Activated CD4-positive, alpha-beta T cell treated with anti-CD3 and anti-CD28 coated beads, Interleukin-2, amount 50 U/mL, for 1 hour (primary cell): ENCODE data around the gene RNF151.

Experiments used
- DNase-seq: peaks from one replicate; pipeline ENCODE4 v3.0.0-alpha.2; 2020

Gene RNF151

DNA sequence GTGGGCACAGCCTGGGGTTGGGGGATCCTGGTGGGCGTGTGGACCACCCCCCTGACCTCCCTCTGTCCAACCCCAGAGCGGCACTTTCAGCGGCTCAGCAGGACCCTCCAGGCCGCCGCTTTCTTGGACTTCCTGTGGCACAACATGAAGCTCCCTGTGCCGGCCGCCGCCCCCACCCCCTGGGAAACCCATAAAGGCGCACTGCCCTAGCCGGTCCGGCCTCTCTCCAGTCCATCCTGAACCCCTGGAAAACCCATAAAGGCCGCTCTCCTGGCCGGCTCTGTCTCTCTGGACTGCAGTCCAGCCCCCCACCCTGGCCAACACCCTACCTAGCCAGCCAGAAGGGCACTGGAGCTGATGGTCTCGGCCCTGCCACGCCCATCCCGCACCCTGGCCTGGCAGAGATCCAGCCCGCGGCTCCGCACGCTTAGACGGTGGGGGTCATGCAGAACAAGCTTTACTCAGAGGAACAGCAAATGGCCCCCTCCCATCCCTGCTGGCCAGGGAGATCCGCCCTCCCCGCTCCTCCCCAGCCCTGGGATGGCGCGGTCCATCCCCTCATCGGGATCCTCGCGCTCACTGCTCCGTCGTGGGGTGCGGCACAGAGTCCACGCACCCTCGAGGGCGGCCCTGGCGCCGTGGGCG is 11.9 kb downstream of the RNF151 start:
- DNase-seq, result no peak

DNA sequence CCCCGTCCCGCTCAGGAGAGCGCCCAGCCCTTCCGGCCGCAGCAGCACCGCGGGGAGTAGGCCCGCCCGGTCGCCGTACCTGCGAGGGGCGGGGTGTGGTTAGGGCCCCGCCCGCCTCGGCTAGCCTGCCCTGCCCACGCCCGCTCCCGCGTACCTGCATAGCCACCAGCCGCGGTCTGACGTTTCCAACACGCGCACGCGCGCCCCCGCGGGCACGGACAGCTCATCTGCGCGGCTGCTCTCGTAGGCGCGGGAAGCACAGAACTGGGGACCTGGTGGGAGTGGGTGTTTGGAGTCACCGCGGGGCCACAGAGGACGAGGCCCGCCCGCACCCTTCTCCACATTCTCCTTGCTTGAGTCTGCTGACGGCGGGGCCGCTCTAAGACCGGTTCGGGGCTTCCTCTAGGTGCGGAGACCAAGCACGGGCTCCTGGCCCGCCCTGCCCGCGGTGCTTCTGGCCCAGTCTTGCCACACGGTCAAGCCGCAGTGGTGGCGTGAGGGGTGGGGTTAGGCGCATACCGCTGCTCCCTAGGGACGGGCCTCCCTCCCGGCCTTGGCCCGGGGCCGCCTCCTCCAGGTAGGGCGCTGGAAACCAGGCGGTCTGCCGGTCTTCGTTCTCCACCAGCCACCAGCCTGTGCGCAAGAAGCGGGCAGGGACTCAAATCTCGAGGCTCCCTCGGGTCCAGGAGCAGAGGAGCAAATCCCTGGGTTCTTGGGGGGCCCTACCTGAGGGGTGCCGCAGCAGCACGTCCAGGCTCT is 12.8 kb downstream of the RNF151 start:
- peak; percentile 36 for DNase-seq

DNA sequence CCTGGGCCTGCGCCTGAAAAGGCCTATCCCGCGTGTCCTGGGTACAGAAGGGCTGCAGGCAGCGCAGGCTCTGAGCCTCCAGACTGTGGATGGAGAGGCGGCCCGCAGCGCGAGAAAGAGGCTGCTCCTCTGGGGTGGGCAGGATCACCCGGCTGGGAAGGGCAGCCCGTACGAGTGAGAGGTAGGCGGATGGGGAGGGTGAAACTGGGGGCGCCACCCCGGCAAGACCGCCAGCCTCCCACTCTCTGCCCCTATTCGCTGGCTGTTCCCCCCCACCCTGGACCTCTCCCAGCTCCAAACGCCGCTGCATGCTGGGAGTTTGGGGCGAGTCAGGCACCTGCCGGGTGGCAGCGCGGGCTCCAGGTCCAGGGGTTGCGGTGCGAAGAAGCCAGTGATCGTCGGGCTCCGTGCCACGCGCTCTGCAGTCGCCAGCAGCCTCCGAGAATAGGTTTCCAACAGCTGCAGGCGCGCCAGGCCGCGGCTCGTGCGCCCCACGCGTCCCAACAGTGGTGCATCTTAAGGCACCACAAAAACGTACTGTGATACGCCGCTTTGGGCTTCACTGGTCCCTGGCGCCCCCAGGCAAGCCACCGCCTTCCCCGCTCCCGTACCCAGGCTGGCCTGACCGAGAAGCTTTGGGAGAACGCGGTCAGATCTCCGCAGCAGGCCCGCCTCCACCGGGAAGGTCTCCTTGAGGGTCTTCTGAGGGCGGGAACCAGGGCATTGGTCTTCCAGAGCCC is 13.5 kb downstream of the RNF151 start:
- DNase-seq, result no peak

DNA sequence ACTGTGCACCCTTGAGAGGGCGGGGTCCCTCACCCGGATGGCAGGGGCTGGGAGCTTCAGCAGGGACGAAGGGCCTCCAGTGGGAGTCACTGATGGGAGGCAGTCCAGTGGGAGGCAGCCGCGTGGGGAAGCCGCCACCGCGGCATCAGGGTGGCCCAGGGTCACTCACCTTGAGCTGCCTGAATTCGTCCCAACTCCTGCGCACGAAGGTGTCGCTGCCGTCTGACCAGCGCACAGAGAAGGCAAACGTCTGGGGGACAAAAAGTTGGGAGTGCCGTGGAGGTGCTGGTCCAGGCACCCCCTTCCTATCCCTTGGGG is 14.1 kb downstream of the RNF151 start:
- DNase-seq, result no peak

DNA sequence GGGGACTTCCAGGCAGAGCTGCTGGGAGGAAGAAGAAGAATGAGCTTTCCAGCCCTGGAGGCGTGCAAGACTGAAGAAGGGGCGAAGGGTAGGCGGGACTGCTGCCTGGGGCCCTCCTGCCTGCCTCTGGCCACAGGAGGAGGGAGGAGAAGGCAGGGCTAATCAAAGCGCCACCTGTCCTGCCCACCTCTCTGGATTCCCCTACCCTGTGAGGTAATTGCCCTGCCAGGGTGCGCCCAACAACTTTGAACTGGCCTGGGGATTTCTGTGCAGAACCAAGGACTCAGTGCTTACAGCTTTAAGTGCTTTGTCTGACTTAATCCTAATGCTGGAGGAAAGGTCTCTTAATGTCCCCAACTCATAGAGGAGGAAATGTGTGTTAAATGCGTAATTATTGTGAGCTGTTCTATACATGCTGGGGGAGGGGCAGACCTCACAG is 14.8 kb downstream of the RNF151 start, which contains the start of gene NOXO1:
NOXO1 (minus strand) TSS at position 72 of the 439 bp plus-strand sequence. CDS start 290 bp downstream, outside the sequence.
- DNase-seq, result no peak

DNA sequence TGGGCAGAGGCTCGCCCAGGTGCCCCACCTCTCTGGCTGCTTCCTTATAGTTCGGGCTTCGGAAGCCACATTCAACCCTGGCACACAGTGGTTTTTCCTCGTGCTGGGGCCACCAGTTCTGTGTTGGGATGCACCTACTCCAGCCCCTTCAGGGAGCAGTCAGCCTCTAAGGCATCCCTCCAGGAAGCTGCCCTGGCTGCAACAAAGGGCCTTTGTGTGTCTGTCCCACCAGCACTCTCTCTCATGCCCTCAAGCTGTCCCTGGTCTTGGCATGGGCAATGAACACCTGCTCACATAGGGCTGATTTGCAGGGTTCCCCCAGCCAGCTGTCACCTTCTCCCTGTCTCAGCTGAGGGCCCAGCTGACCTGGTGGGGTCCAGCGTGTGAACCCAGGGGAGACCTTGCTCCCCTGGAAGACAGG is 15.4 kb downstream of the RNF151 start:
- DNase-seq, result no peak

DNA sequence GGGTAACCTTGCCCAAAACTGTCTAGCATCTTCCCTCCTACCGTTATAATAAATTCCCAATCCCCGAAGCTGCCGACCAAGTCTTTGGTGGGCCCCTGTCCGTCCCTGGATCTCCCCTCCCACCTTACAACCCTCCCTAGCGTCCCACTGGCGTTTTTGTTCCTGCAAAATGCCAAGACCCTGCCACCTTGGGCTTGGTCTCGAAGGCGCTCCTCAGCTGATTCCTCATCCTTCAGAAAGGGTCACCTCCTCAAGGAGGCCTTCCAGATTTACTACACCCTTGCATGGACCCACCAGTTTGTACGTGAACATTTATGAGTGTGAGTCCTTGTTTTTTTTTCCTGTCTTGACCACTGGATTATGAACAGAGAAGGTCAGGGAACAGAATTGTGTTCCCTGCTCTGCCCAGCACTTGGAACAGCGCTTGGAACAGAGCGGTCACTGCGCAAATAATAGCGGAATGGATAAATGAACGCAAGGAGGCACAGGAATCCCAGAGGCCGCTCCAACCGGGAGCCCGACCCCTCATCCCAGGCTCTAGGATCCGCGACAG is 16.4 kb downstream of the RNF151 start:
- DNase-seq, result no peak

DNA sequence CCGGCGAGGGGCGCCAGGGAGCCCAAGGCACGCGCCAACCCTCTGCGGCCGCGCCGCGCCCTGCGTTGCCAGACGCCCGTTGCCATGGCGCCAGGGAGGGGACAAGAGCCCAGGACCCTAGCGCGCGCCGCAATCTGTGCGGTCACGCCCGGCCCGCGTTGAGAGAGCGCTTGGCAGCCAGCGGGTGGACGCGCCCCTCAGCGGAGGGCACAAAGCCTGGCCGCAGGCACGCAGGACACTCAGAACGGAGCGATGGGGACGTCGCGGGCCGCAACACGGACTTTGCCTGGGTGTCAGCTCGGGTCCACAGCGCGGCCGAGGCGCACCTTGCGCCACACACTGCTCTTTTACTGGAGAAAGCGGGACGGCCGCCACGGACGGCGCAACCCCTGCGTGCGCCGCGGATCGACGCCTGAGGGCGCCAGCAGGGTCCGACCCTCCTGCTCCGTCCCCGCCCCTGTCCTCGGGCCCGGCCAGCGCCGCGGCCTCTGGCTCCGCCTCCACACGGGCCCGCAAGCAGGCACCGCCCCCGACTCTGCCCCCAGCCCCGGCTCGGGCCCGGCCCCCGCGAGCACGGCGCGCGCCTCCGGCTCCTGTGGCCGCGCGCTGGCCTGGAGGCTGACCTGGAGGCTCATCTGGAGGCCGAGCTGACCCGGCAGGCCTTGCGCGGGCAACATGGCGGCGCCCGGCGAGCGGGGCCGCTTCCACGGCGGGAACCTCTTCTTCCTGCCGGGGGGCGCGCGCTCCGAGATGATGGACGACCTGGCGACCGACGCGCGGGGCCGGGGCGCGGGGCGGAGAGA is 17.1 kb downstream of the RNF151 start, which contains the start of gene GFER:
GFER (plus strand) TSS at position 650 of the 803 bp plus-strand sequence; CDS start at position 676, 26 bp downstream.
- DNase-seq, result peak; percentile 51

DNA sequence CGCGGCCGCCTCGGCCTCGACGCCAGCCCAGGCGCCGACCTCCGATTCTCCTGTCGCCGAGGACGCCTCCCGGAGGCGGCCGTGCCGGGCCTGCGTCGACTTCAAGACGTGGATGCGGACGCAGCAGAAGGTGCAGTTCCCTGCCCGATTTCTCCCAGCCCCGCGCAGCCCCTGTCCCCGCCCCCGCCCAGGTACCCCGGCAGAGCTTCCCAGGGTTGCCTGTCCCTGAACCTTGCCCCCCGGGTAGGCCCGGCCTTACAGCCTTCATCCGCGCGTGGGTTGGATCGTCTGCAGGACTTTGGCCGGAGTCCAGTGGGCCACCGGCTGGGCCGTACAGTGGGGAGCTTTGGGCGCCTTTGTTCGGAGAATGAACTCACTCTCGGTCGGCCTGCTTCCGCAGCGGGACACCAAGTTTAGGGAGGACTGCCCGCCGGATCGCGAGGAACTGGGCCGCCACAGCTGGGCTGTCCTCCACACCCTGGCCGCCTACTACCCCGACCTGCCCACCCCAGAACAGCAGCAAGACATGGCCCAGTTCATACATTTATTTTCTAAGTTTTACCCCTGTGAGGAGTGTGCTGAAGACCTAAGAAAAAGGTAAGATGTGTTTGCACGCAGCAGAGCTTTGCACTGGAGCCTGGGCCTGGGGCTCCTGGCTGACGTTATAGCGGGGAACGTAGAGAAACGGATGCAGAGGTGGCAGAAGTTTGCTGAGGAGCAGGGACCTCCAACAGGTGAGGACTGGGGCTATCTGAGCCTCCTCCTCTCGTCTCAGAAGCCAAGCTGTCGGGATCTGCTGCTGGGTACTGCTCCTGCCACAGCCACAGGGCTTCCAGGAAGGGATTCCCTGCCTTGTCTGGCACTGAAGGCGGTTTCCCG is 17.9 kb downstream of the RNF151 start:
- no peak for DNase-seq

DNA sequence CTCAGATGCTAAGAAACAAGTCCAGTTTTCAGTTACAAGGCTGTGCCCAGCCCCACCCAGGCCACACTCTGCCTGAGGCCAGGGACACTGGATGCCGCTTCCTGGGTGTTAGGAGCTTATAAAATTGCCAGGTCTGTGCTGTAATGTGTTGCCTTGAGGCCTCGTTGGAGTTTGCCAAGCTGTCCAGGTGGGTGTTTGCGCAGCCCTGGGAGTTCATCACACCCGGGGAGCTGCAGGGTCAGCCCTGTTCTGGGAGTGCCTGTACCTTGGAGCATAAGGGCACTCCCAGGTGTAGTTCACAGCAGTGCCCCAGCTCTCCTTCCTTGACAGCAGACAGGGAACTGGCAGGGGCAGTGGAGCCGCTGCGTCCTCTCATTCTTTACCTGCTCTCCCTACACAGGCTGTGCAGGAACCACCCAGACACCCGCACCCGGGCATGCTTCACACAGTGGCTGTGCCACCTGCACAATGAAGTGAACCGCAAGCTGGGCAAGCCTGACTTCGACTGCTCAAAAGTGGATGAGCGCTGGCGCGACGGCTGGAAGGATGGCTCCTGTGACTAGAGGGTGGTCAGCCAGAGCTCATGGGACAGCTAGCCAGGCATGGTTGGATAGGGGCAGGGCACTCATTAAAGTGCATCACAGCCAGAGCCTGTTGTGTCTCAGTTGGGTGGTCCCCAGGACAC is 19.0 kb downstream of the RNF151 start:
- no peak for DNase-seq

DNA sequence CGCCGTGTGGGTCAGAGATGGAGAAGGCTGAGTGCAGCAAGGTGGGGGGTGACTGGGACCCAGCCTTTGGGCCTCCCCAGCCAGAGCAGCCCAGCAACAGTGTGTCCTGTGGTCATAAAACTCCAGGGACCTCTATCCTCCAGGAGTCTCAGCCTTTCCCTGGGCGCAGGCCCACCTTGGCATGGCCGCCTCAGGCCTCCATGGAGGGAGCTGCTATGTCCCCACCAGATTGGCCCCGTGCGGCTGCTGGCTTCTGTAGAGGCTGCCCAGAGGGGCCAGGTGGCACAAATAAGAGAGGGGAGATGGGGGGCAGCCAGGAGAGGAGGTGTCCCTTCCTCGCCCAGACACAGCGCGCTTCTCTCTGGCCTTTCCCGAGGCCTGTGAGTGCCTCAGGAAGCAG is 20.5 kb downstream of the RNF151 start:
- DNase-seq, result no peak

DNA sequence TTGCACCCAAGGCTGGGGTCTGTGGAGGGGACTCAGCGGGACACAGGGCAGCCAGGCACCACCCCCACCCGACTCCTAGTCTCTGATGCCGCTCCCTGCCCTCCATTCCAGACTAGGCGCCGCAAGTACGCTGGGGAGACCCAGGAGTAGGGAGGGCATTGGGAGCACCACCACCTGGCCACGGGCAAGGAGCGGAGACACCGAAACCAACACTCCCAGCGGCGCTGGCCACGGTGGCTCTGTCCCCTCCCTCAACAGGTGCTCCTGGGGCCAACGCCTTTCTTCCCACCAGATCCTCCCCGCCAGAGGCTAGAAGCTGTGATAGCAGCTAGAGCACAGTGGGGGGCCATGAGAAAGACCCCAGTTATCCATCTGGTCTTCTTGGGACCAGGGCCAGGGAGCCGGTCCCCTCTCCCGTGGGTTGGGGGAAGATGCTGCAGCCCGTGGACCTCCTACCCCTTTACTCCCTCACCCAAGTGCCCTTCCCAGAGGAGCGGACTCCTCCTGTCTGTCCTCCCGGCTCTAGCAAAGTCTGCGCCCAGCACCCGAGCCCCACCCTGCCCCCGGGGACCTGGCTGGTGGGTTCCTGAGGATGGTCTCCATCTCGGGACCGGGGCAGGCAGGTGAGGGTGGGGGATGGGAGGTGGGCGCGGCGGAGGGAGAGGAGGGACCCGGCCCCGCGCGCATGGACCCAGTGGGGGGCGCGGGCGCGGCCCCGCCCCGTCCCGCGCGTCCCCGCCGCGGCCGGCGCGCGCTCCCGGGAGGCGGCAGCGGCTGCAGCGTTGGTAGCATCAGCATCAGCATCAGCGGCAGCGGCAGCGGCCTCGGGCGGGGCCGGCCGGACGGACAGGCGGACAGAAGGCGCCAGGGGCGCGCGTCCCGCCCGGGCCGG is 22.8 kb downstream of the RNF151 start, which contains the start of gene SYNGR3:
SYNGR3 (plus strand) TSS at position 762 of the 892 bp plus-strand sequence. CDS start 133 bp downstream, outside the sequence.
- DNase-seq, result no peak

DNA sequence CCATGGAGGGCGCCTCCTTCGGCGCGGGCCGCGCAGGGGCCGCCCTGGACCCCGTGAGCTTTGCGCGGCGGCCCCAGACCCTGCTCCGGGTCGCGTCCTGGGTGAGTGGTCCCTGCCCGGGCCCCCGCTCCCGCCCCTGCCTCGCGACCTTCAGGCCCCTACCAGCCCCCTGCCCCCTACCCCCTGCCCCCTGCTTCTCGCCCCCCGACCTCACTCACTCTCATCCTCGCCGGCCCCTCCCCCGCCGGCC is 23.4 kb downstream of the RNF151 start:
- no peak for DNase-seq

DNA sequence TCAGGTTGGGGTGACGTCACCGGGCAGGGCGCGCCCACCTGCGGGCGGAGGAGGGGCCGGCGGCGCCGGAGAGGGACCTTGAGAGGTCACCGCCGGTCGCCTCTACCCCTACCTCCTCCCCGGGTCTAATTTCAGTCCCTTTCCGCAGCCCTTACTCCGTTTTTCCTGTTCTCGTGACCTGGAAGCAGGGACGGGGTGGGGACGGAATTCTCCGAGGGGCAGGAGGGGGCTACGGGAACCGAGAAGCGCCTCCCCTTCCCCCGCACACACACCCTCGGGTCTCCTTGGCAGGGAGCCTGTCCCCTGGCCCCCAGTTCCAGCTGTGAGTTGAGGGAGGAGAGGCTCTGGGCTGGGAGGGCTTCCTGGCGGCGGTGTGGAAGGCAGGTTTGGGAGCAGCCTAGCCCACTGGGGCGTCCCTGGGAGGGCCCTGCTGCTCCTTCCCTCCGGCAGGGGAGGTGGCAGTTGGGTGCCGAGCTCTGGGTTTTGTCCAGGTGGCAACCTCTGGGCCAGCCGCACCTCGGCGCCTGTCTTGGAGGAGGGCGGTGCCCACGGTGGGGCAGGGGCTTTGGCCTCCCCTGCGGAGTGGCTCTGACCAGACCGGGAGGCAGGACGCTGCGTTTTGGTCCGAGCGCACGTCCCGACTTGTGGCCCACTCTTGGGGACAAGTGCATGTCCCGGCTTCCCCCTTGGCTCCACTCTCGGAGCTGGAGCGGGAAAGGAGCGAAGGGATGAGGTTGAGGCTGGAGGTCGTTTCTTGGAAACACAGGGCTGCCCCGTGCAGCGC is 23.9 kb downstream of the RNF151 start:
- DNase-seq, result peak; percentile 32

DNA sequence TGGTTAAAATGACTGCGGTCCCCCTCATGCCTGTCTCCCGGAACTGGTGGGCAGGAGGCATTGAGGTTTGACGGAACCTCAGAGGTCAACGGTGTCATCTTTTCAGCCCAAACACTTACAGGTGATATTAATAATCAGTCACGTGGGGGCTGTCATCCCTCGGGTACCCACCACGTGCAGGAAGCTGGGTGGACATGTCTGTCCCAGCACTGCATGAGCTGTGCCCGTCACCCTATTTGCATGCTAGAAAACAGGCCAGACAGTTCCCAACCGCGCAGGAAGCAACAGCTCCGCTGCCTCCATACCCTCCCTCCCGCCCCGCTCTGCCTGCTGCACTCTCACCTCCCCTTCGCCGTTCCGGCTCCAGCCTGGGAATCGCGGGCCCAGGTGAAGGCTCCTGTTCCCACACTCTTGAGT is 24.5 kb downstream of the RNF151 start:
- peak; percentile 53 for DNase-seq

DNA sequence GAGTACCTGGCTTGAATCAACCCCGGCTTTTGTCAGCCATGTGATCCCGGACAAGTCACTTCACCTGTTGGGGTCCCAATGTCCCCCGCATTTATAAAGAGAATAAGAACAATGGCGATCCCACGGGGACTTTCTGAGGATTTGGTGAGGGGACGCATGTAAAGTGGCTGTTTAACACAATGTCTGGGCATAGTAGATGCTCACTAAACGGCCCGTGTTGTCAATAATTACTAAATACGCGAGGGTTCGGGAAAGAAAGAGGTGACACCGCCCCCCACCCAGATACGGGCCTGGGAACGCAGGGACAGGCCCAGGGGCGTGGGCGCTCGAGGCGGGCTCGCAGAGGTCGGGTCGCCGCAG is 24.9 kb downstream of the RNF151 start:
- no peak for DNase-seq

DNA sequence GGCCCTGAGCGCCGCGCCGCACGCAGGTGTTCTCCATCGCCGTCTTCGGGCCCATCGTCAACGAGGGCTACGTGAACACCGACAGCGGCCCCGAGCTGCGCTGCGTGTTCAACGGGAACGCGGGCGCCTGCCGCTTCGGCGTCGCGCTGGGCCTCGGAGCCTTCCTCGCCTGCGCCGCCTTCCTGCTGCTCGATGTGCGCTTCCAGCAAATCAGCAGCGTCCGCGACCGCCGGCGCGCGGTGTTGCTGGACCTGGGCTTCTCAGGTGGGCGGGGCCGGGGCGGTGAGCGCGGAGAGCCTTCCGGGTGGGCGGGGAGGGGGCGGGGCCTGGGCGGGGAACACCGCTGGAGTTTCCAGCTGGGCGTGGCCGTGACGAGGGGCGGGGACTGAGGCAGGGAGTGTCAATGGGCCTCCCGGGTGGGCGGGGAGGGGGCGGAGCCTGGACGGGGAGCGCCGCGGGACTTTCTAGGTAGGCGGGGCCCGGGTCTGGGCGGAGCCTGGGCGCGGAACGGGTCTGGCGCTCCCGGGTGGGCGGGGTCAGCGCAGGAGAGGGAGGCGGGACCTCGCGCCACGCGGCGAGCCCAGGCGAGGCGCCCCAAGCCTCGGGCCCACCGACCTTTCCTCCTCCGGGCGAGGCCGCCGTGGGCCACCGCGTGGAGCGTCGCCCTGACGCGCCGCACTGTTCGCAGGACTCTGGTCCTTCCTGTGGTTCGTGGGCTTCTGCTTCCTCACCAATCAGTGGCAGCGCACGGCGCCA is 25.5 kb downstream of the RNF151 start:
- peak; percentile 99 for DNase-seq

DNA sequence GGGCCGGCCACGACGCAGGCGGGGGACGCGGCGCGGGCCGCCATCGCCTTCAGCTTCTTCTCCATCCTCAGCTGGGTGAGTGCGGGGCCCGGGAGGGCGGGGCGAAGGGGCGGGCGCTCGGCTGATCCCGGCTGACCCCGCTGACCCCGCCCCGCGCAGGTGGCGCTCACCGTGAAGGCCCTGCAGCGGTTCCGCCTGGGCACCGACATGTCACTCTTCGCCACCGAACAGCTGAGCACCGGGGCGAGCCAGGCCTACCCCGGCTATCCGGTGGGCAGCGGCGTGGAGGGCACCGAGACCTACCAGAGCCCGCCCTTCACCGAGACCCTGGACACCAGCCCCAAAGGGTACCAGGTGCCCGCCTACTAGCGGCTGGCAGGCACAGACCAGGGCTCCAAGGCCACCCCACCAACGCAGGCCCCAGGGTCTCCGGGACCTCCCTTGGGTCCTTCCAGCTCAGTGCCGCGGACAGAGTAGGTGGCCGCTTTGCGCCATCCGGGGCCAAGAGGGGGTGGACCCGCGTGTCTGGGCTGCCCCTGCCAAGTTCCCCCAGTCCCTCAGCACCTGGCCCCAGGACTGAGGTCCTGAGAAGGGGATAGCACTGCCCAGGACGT is 26.2 kb downstream of the RNF151 start:
- DNase-seq, result no peak
